ENCODE measurements around the gene GMDS. TPM values are rescaled to one million over a fixed set of nuclear protein-coding genes. Genes with fewer than 3 reads are reported as not detected.

The GMDS gene
- total and polyA plus RNA-seq, 2 of the 8 experiments (the other 6 are each of a cell fraction or from before 2014, with no cell fraction given), result 16.8 to 50.0 TPM

DNA sequence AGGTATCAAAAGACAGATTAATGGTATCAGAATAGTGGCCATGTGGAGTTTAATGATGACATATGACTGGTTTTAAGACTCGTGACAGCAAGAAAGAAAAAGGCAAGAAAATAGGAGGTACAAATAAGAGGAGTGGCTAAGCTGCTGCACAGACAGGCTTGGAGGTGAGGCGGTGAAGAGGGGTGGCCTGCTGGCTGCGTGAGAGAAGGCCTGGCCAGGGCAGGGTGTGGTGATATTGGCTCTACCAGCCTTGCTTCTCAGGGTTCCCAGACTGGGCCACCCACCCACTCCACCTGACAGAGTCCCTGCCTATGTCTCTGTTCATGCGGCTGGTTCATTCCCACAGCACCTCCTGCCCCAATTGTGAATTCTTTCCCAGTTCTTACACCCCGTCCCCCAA lies 529.0 kb downstream of the GMDS start:
- DNase-seq (ENCODE audit: low read depth in 1 of 2, low spot score in 2 of 2) (no peak), FAIRE-seq (no peak)
- Histone ChIP-seq H2AFZ (ENCODE audit: low read length) (no peak overlapping the region), H2BK15ac (ENCODE audit: low read length) (no peak overlapping the region), H3K4ac (replicated peaks; ENCODE audit: insufficient read length, low read depth, low read length) (no peak overlapping the region), H3K9me3 (ENCODE audit: insufficient read depth in 2 of 2, low read depth in 1 of 2, low read length in 1 of 2) (no peaks in the 10 kb centered on the region), H3K23me2 (ENCODE audit: low read depth, low read length) (no peaks in the 10 kb centered on the region; the same call in 1 of the 2 replicates), H3K79me1 (ENCODE audit: low read depth, low read length) (no peaks in the 10 kb centered on the region), H4K91ac (replicated peaks; ENCODE audit: insufficient read length, low read length) (no peak overlapping the region), H2BK12ac (ENCODE audit: low read depth, low read length) (no peak overlapping the region), H3K9ac (replicated peaks in 1 of 4; ENCODE audit: extremely low read depth in 1 of 4, low read depth in 3 of 4, low read length in 3 of 4) (no peak overlapping the region), H3K23ac (ENCODE audit: insufficient read length) (no peak overlapping the region), H2BK120ac (replicated peaks; ENCODE audit: low read depth, low read length) (no peak overlapping the region), H3K14ac (ENCODE audit: insufficient read length) (no peak overlapping the region), H2AK5ac (ENCODE audit: low read depth, low read length) (no peak overlapping the region), H3K36me3 (ENCODE audit: control insufficient read depth in 2 of 4, insufficient read depth in 4 of 4, low read length in 3 of 4) (no peaks in the 10 kb centered on the region), H3K56ac (replicated peaks; ENCODE audit: insufficient read length, low read depth, low read length) (no peak overlapping the region), H3K4me2 (ENCODE audit: insufficient read depth in 1 of 2, low read depth in 2 of 2, low read length in 2 of 2) (no peak overlapping the region), H3K4me1 (replicated peaks in 1 of 4; ENCODE audit: control insufficient read depth in 3 of 4, insufficient read depth in 4 of 4, low read length in 3 of 4) (peaks cover 0 to 7% (median 3%) of the 10 kb centered on the region in 4 experiments; a peak in 4 of 7 replicates), H3K27ac (ENCODE audit: low read depth, low read length) (no peak overlapping the region), H3K4me3 (ENCODE audit: extremely low read depth in 1 of 4, insufficient read depth in 2 of 4, low read depth in 3 of 4, low read length in 4 of 4) (no peak overlapping the region), H2BK20ac (ENCODE audit: low read length) (no peak overlapping the region; the same call in 1 of the 2 replicates), H3K79me2 (ENCODE audit: control insufficient read depth in 1 of 2, insufficient read depth in 2 of 2, low read length in 2 of 2) (no peaks in the 10 kb centered on the region), H4K5ac (ENCODE audit: insufficient read length, low read depth, low read length) (no peak overlapping the region), H3K18ac (ENCODE audit: extremely low read depth, low read length) (no peak overlapping the region), H4K20me1 (replicated peaks in 1 of 2; ENCODE audit: control insufficient read depth in 1 of 2, insufficient read depth in 2 of 2, low read length in 2 of 2) (no peaks in the 10 kb centered on the region), H4K8ac (ENCODE audit: extremely low read depth, insufficient read depth, low read length) (no peak overlapping the region), H3K27me3 (replicated peaks in 1 of 4; ENCODE audit: control insufficient read depth in 3 of 4, extremely low read depth in 1 of 4, insufficient read depth in 3 of 4, low read length in 3 of 4) (no peaks in the 10 kb centered on the region; a peak in 1 of 7 replicates), H2BK5ac (ENCODE audit: low read depth, low read length) (no peak overlapping the region)
- TF ChIP-seq SP4 (IDR thresholded peaks at IDR 0.05; ENCODE audit: low read length) (no peak), TAF1 (IDR thresholded peaks at IDR 0.05; ENCODE audit: low read depth, low read length) (no peak), SIRT6 (IDR thresholded peaks at IDR 0.05; ENCODE audit: low read length) (no peak)
- POLR2A ChIA-PET (ENCODE audit: partially characterized antibody), result no interaction called here
- CTCF ChIA-PET (ENCODE audit: partially characterized antibody), result no interaction called here
- WGBS, 2 experiments (ENCODE audit: extremely low coverage in 1 of 2, insufficient coverage in 1 of 2, insufficient read length in 1 of 2, insufficient replicate concordance in 2 of 2, low coverage in 1 of 2, low lambda C conversion rate in 2 of 2, missing lambda C conversion rate in 1 of 2), result 89 to 100% methylated on average over 1 to 5 of the region's 5 CpGs
